CD14-positive monocyte (primary cell): ENCODE measurements around the gene GSTO2. TPM values are rescaled to one million over a fixed set of nuclear protein-coding genes. Genes with fewer than 3 reads are reported as not detected.

Source experiments
- DNase-seq, 3 donors: peaks; one replicate each; pipeline ENCODE4 v3.0.0-alpha.2; 2011 to 2022
- H2AFZ ChIP-seq: 2 replicates; pipeline ENCODE4 v1.6.0; 2012; ENCODE audit warnings: mild to moderate bottlenecking, low read depth, low read length, inconsistent platforms; ENCODE audit not compliant: insufficient read depth, poor library complexity, severe bottlenecking
- H3K27ac ChIP-seq, 2 donors: 1 replicate in 1 of 2; 2 replicates in 1 of 2; pipeline ENCODE4 v1.5.1; 2012 to 2013; ENCODE audit warnings: low read length in 2 of 2, control low read depth in 1 of 2, inconsistent platforms in 1 of 2, low read depth in 1 of 2, mild to moderate bottlenecking in 1 of 2
- H3K27me3 ChIP-seq, 2 donors: one replicate each; pipeline versions ENCODE4 v1.6.0 to v1.6.1; 2011 to 2013; ENCODE audit warnings: low read length in 2 of 2; ENCODE audit not compliant: control insufficient read depth in 2 of 2, insufficient read depth in 2 of 2
- H3K36me3 ChIP-seq, 2 donors: replicated peaks in 1 of 2; 1 replicate in 1 of 2; 2 replicates in 1 of 2; pipeline versions ENCODE4 v1.5.1 to v1.6.1; 2012 to 2013; ENCODE audit warnings: low read length in 2 of 2, control low read depth in 1 of 2, inconsistent platforms in 1 of 2, mild to moderate bottlenecking in 1 of 2; ENCODE audit not compliant: insufficient read depth in 2 of 2, control insufficient read depth in 1 of 2
- H3K4me1 ChIP-seq, 2 donors: 1 replicate in 1 of 2; 2 replicates in 1 of 2; pipeline versions ENCODE4 v1.5.1 to v1.6.1; 2012 to 2013; ENCODE audit warnings: low read length in 2 of 2, control low read depth in 1 of 2, inconsistent platforms in 1 of 2, mild to moderate bottlenecking in 1 of 2, moderate library complexity in 1 of 2; ENCODE audit not compliant: insufficient read depth in 2 of 2, control insufficient read depth in 1 of 2
- H3K4me2 ChIP-seq: replicated peaks from 2 replicates; pipeline ENCODE3; 2012; ENCODE audit warnings: low read length, moderate library complexity, mild to moderate bottlenecking; ENCODE audit not compliant: poor library complexity, severe bottlenecking; ENCODE audit errors: extremely low read depth
- H3K4me3 ChIP-seq, 3 experiments: fragments of 200-600 bp in 1 of 3; sonication (generic) in 1 of 3; replicated peaks in 1 of 3; 1 replicate in 2 of 3; 2 replicates in 1 of 3; pipeline ENCODE4 v1.5.1; 2011 to 2013; ENCODE audit warnings: low read length in 3 of 3, mild to moderate bottlenecking in 3 of 3, control low read depth in 2 of 3, low read depth in 2 of 3, inconsistent platforms in 1 of 3, moderate library complexity in 1 of 3
- H3K79me2 ChIP-seq: 2 replicates; pipeline ENCODE4 v1.6.0; 2012; ENCODE audit warnings: mild to moderate bottlenecking, control low read depth, inconsistent platforms, low read length, moderate library complexity; ENCODE audit not compliant: insufficient read depth
- H3K9ac ChIP-seq: 2 replicates; pipeline ENCODE4 v1.6.0; 2017; ENCODE audit warnings: low read length, mild to moderate bottlenecking; ENCODE audit not compliant: insufficient read depth, poor library complexity, severe bottlenecking
- H3K9me3 ChIP-seq, 2 donors: replicated peaks in 1 of 2; 1 replicate in 1 of 2; 2 replicates in 1 of 2; pipeline versions ENCODE4 v1.5.1 to v1.6.1; 2012 to 2013; ENCODE audit warnings: low read length in 2 of 2, control low read depth in 1 of 2; ENCODE audit not compliant: control insufficient read depth in 1 of 2, insufficient read depth in 1 of 2
- H4K20me1 ChIP-seq: 2 replicates; pipeline ENCODE4 v1.6.0; 2012; ENCODE audit warnings: mild to moderate bottlenecking, low read length, control low read depth, moderate library complexity; ENCODE audit not compliant: insufficient read depth
- H3K27ac Mint-ChIP-seq, 7 donors: one replicate each; pipeline ENCODE4 v1.8.0; 2020; ENCODE audit warnings: mild to moderate bottlenecking in 7 of 7, mixed read lengths in 7 of 7, moderate library complexity in 6 of 7, inconsistent platforms in 2 of 7
- H3K27me3 Mint-ChIP-seq, 3 donors: one replicate each; pipeline ENCODE4 v1.8.0; 2021 to 2022; ENCODE audit warnings: low read depth in 3 of 3, mild to moderate bottlenecking in 3 of 3, mixed read lengths in 3 of 3, moderate library complexity in 3 of 3, inconsistent platforms in 1 of 3
- H3K36me3 Mint-ChIP-seq, 2 donors: one replicate each; pipeline ENCODE4 v1.8.0; 2020; ENCODE audit warnings: mixed read lengths in 2 of 2, inconsistent platforms in 1 of 2, mild to moderate bottlenecking in 1 of 2
- H3K4me1 Mint-ChIP-seq: one replicate; pipeline ENCODE4 v1.8.0; 2020; ENCODE audit warnings: mild to moderate bottlenecking, mixed read lengths
- H3K4me3 Mint-ChIP-seq, 2 donors: one replicate each; pipeline ENCODE4 v1.8.0; 2020; ENCODE audit warnings: mild to moderate bottlenecking in 2 of 2, mixed read lengths in 2 of 2, moderate library complexity in 1 of 2
- H3K9me3 Mint-ChIP-seq, 7 donors: one replicate each; pipeline ENCODE4 v1.8.0; 2020 to 2022; ENCODE audit warnings: mixed read lengths in 7 of 7, mild to moderate bottlenecking in 6 of 7, moderate library complexity in 6 of 7, inconsistent platforms in 2 of 7
- CTCF ChIP-seq: fragments of 200-600 bp; IDR thresholded peaks from one replicate; pipeline ENCODE4 v1.8.0; 2022; ENCODE audit warnings: antibody characterized with exemption, mild to moderate bottlenecking
- WGBS: methylation state at CpG from one replicate; pipeline ENCODE4 v1.1.5; 2013; ENCODE audit warnings: missing lambda C conversion rate; ENCODE audit not compliant: insufficient coverage; 5-methylcytosine and 5-hydroxymethylcytosine counted together
- intact Hi-C, 2 donors: fragments of 100-400 bp; cut with micrococcal nuclease; formaldehyde crosslinking; loops; one replicate each; pipeline versions ENCODE4 v1.15.0 to v1.15.1; 2023
- polyA plus RNA-seq, 3 donors: library from polyadenylated mRNA; depleted of rRNA in 1 of 3; unstranded in 2 of 3; stranded (reverse) in 1 of 3; fragments of 300-500 nt in 2 of 3; fragments of >200 nt in 1 of 3; fragmentation: Illumina TruSeq in 2 of 3; gene quantifications; 1 replicate in 2 of 3; 2 replicates in 1 of 3; pipeline ENCODE4 v1.2.3, GENCODE V29; 2012 to 2021

Gene GSTO2
- polyA plus RNA-seq, 3 donors: 0.16 to 0.26 TPM; not detected in 1

DNA sequence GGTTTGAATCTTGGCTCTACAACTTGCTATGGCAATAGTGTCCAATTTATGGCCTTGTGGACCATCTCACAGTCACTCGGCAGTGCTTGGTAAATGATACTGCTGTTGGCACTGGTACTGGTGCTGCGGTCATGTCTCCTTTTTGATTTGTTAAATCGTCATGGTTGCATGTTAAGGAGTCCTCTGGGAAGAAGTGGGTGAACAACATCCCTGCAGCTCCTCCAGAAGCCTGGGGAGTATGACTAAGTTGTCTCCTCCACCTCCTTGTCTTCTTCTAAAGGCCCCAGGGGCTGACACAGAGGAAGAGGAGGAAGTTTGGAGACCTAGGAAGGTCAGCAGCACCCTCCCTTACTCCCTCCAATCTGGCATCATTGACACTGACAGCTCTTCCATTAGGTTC, 60.8 kb downstream of the GSTO2 start:
- H3K27ac Mint-ChIP-seq: peak overlapping the region; percentile 91 to 96 (median 94)

More for the DNA sequence above, 60.8 kb downstream of the GSTO2 start:
- Histone ChIP-seq H3K4me1 (peaks cover 95 to 98% of the 10 kb centered on the region in 2 donors), H3K27me3 (no peaks in the 10 kb centered on the region), H3K4me3 (peak overlapping the region in 1 of 3 experiments; percentile 65), H3K9me3 (no peaks in the 10 kb centered on the region), H3K27ac (peak overlapping the region; percentile 61 to 86), H3K4me2 (peak overlapping the region; percentile 72), H4K20me1 (peaks cover 100% of the 10 kb centered on the region), H3K36me3 (peaks cover 19 to 44% of the 10 kb centered on the region in 2 donors), H3K79me2 (peaks cover 100% of the 10 kb centered on the region), H3K9ac (peak overlapping the region; percentile 17), H2AFZ (no peak overlapping the region)
- peaks cover 49 to 64% of the 10 kb centered on the region in 2 donors for H3K36me3 Mint-ChIP-seq
- WGBS: 88% methylated on average over 1 of the region's 3 CpGs
- DNase-seq: peak in 2 of 3 donors; percentile 62 to 80
- no peak for TF ChIP-seq CTCF
- intact Hi-C loops: loop anchor here (1.0 to 10.0 kb wide), 3 partner anchors 8 to 75 kb away; partner anchors contain the start of gene GSTO1 (in 2 of the 2)
- H3K4me1 Mint-ChIP-seq: peaks cover 95% of the 10 kb centered on the region
- peak overlapping the region; percentile 16 to 35 for H3K4me3 Mint-ChIP-seq
- H3K9me3 Mint-ChIP-seq: no peaks in the 10 kb centered on the region
- H3K27me3 Mint-ChIP-seq: peaks cover 0 to 5% (median 0%) of the 10 kb centered on the region in 3 donors
